GM23338 (cell line): ENCODE measurements around the gene ADCYAP1R1. TPM values are rescaled to one million over a fixed set of nuclear protein-coding genes. Genes with fewer than 3 reads are reported as not detected.

Experiments
- ATAC-seq: fragments of 200-7000 bp; cut with Tn5 transposase; 3 replicates; pipeline ENCODE4 v1.9.1; 2020
- DNase-seq: peaks from one replicate; pipeline ENCODE4 v3.0.0-alpha.2; 2015; ENCODE audit warnings: low spot score
- H2AFZ ChIP-seq: fragments of 200-600 bp; sonication (generic); 2 replicates; pipeline ENCODE4 v1.8.0; 2016; ENCODE audit warnings: antibody characterized with exemption, mild to moderate bottlenecking, moderate library complexity
- H3F3A ChIP-seq: fragments of 200-600 bp; sonication (generic); replicated peaks from 2 replicates; pipeline ENCODE4 v1.8.0; 2017; ENCODE audit warnings: antibody characterized with exemption, mixed run types, low read depth
- H3K27ac ChIP-seq: fragments of 200-600 bp; sonication (generic); 2 replicates; pipeline ENCODE4 v1.6.1; 2016; ENCODE audit warnings: low read depth
- H3K27me3 ChIP-seq: fragments of 200-600 bp; sonication (generic); 2 replicates; pipeline ENCODE4 v1.8.0; 2016; ENCODE audit warnings: mild to moderate bottlenecking, mixed run types, moderate library complexity; ENCODE audit not compliant: insufficient read depth
- H3K36me3 ChIP-seq: fragments of 200-600 bp; sonication (generic); 2 replicates; pipeline ENCODE4 v1.8.0; 2016; ENCODE audit warnings: mild to moderate bottlenecking; ENCODE audit not compliant: insufficient read depth
- H3K4me1 ChIP-seq: fragments of 200-600 bp; sonication (generic); 2 replicates; pipeline ENCODE4 v1.8.0; 2016; ENCODE audit warnings: mild to moderate bottlenecking, moderate library complexity; ENCODE audit not compliant: insufficient read depth
- H3K4me2 ChIP-seq: fragments of 200-600 bp; sonication (generic); 2 replicates; pipeline ENCODE4 v1.7.1; 2017; ENCODE audit warnings: mixed run types
- H3K4me3 ChIP-seq: fragments of 200-600 bp; sonication (generic); 2 replicates; pipeline ENCODE4 v1.6.1; 2016; ENCODE audit warnings: mixed run types
- H3K79me2 ChIP-seq: fragments of 200-600 bp; sonication (generic); replicated peaks from 2 replicates; pipeline ENCODE4 v1.8.0; 2017; ENCODE audit warnings: mild to moderate bottlenecking; ENCODE audit not compliant: insufficient read depth
- H3K9me2 ChIP-seq: fragments of 200-600 bp; sonication (generic); 2 replicates; pipeline ENCODE4 v1.8.0; 2017; ENCODE audit not compliant: insufficient read depth
- H4K20me1 ChIP-seq: fragments of 200-600 bp; sonication (generic); replicated peaks from 2 replicates; pipeline ENCODE4 v1.8.0; 2017; ENCODE audit warnings: mild to moderate bottlenecking; ENCODE audit not compliant: insufficient read depth
- H3K27ac Mint-ChIP-seq: 2 replicates; pipeline ENCODE4 v1.8.0; 2020; ENCODE audit warnings: inconsistent platforms, mild to moderate bottlenecking, moderate library complexity, mixed read lengths
- H3K27me3 Mint-ChIP-seq: 3 replicates; pipeline ENCODE4 v1.8.0; 2022; ENCODE audit warnings: low read depth, mild to moderate bottlenecking, moderate library complexity, mixed read lengths, inconsistent platforms; ENCODE audit not compliant: insufficient read depth, poor library complexity
- H3K36me3 Mint-ChIP-seq: 3 replicates; pipeline ENCODE4 v1.8.0; 2021; ENCODE audit warnings: low read depth, mild to moderate bottlenecking, inconsistent platforms, moderate library complexity, mixed read lengths
- H3K4me1 Mint-ChIP-seq: 3 replicates; pipeline ENCODE4 v1.8.0; 2020; ENCODE audit warnings: mild to moderate bottlenecking, inconsistent platforms, mixed read lengths
- H3K4me3 Mint-ChIP-seq: 3 replicates; pipeline ENCODE4 v1.8.0; 2021; ENCODE audit warnings: moderate library complexity, mild to moderate bottlenecking, inconsistent platforms, mixed read lengths
- H3K9me3 Mint-ChIP-seq: 3 replicates; pipeline ENCODE4 v1.8.0; 2020; ENCODE audit warnings: moderate library complexity, mild to moderate bottlenecking, inconsistent platforms, mixed read lengths
- JUNB ChIP-seq: IDR thresholded peaks from one replicate; pipeline ENCODE4 v1.6.1; 2016; ENCODE audit warnings: antibody characterized with exemption; ENCODE audit not compliant: unreplicated experiment
- POLR2AphosphoS5 ChIP-seq: IDR thresholded peaks from 2 replicates; pipeline ENCODE4 v1.6.1; 2016; ENCODE audit warnings: antibody characterized with exemption, low read depth
- STAT1 ChIP-seq: IDR thresholded peaks from one replicate; pipeline ENCODE4 v1.6.1; 2016; ENCODE audit warnings: antibody characterized with exemption; ENCODE audit not compliant: unreplicated experiment
- ZNF331 ChIP-seq: fragments of 250-450 bp; sonication (Bioruptor Pico); IDR thresholded peaks from 2 replicates; pipeline ENCODE4 v1.5.0; 2020; ENCODE audit warnings: low read depth, mild to moderate bottlenecking, moderate library complexity
- polyA plus RNA-seq: library from polyadenylated mRNA; unstranded; fragments of >200 nt; fragmentation: Nextera tagmentation; extraction: Ambion mirVana; gene quantifications from 2 replicates; pipeline ENCODE4 v1.2.1, GENCODE V29; 2016
- total RNA-seq: library from RNA; depleted of rRNA; stranded (reverse); fragments of >200 nt; shearing (Covaris generic); gene quantifications from 2 replicates; pipeline ENCODE4 v1.2.3, GENCODE V29; 2014
- TF ChIP-seq, protein P1 (sequence below): fragments of 250-450 bp; sonication (Bioruptor Pico); IDR thresholded peaks from 2 replicates; pipeline ENCODE4 v1.5.0; 2020; ENCODE audit warnings: mild to moderate bottlenecking, moderate library complexity
- TF ChIP-seq, protein P2 (sequence below), 2 experiments: fragments of 200-600 bp in 1 of 2; sonication (generic) in 1 of 2; conservative IDR thresholded peaks; 2 replicates each; pipeline versions ENCODE4 v1.5.1 to v1.6.1; 2016 to 2017; ENCODE audit warnings: antibody characterized with exemption in 2 of 2, low read depth in 2 of 2, mild to moderate bottlenecking in 2 of 2, moderate library complexity in 1 of 2

The ADCYAP1R1 gene
- total and polyA plus RNA-seq, 2 experiments from 2014 or later: 1.8 to 10.6 TPM

DNA sequence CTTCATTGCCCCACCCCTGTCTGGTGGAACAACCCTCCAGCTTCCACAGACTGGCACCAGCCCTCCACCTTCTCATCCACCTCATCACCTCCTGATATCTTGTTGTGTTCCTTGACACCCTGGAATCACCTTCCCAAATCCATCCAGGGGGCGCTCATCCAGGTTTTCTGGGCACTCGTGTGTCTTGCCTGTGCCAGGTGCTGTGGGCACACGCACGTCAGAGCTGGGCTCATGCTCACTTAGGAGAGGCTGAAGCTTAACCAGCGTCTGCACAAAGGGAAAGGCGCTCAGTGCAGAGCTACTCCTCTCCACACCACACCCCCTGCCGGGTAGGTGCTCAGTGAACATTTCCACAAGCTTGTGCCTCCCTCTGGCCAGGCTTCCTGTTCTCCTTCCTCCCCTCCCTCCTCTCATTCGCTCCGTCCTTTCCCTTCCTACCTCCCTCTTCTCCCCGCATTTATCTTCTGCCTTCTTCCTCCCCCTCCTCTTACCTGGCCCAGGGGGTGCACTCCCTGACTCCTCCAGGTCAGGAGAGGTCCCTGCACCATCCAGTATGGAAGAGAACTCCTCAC is 4.8 kb downstream of the ADCYAP1R1 start:
- Mint-ChIP-seq H3K4me3 (no peak overlapping the region), H3K36me3 (no peaks in the 10 kb centered on the region), H3K27me3 (peaks cover 32% of the 10 kb centered on the region), H3K9me3 (no peaks in the 10 kb centered on the region), H3K4me1 (peaks cover 34% of the 10 kb centered on the region), H3K27ac (no peak overlapping the region)
- Histone ChIP-seq H3K9me2 (no peaks in the 10 kb centered on the region), H3K27ac (no peak overlapping the region), H3K4me1 (peaks cover 10% of the 10 kb centered on the region), H3K36me3 (no peaks in the 10 kb centered on the region), H4K20me1 (0 out of 2 replicates have a peak, but pooled peaks cover 3% of the 10 kb centered on the region), H3K4me3 (no peak overlapping the region), H3K27me3 (peaks cover 18% of the 10 kb centered on the region), H3F3A (no peaks in the 10 kb centered on the region), H2AFZ (no peak overlapping the region), H3K4me2 (no peak overlapping the region), H3K79me2 (no peaks in the 10 kb centered on the region; the same call in 1 of the 2 replicates)
- ATAC-seq (no peak), DNase-seq (peak; percentile 64)
- TF ChIP-seq, protein P1, sequence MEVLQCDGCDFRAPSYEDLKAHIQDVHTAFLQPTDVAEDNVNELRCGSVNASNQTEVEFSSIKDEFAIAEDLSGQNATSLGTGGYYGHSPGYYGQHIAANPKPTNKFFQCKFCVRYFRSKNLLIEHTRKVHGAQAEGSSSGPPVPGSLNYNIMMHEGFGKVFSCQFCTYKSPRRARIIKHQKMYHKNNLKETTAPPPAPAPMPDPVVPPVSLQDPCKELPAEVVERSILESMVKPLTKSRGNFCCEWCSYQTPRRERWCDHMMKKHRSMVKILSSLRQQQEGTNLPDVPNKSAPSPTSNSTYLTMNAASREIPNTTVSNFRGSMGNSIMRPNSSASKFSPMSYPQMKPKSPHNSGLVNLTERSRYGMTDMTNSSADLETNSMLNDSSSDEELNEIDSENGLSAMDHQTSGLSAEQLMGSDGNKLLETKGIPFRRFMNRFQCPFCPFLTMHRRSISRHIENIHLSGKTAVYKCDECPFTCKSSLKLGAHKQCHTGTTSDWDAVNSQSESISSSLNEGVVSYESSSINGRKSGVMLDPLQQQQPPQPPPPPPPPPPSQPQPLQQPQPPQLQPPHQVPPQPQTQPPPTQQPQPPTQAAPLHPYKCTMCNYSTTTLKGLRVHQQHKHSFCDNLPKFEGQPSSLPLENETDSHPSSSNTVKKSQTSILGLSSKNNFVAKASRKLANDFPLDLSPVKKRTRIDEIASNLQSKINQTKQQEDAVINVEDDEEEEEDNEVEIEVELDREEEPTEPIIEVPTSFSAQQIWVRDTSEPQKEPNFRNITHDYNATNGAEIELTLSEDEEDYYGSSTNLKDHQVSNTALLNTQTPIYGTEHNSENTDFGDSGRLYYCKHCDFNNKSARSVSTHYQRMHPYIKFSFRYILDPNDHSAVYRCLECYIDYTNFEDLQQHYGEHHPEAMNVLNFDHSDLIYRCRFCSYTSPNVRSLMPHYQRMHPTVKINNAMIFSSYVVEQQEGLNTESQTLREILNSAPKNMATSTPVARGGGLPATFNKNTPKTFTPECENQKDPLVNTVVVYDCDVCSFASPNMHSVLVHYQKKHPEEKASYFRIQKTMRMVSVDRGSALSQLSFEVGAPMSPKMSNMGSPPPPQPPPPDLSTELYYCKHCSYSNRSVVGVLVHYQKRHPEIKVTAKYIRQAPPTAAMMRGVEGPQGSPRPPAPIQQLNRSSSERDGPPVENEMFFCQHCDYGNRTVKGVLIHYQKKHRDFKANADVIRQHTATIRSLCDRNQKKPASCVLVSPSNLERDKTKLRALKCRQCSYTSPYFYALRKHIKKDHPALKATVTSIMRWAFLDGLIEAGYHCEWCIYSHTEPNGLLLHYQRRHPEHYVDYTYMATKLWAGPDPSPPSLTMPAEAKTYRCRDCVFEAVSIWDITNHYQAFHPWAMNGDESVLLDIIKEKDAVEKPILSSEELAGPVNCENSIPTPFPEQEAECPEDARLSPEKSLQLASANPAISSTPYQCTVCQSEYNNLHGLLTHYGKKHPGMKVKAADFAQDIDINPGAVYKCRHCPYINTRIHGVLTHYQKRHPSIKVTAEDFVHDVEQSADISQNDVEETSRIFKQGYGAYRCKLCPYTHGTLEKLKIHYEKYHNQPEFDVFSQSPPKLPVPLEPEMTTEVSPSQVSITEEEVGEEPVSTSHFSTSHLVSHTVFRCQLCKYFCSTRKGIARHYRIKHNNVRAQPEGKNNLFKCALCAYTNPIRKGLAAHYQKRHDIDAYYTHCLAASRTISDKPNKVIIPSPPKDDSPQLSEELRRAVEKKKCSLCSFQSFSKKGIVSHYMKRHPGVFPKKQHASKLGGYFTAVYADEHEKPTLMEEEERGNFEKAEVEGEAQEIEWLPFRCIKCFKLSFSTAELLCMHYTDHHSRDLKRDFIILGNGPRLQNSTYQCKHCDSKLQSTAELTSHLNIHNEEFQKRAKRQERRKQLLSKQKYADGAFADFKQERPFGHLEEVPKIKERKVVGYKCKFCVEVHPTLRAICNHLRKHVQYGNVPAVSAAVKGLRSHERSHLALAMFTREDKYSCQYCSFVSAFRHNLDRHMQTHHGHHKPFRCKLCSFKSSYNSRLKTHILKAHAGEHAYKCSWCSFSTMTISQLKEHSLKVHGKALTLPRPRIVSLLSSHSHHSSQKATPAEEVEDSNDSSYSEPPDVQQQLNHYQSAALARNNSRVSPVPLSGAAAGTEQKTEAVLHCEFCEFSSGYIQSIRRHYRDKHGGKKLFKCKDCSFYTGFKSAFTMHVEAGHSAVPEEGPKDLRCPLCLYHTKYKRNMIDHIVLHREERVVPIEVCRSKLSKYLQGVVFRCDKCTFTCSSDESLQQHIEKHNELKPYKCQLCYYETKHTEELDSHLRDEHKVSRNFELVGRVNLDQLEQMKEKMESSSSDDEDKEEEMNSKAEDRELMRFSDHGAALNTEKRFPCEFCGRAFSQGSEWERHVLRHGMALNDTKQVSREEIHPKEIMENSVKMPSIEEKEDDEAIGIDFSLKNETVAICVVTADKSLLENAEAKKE: no peak
- TF ChIP-seq ZNF331 (no peak), JUNB (no peak), POLR2AphosphoS5 (no peak), STAT1 (no peak)
- TF ChIP-seq, protein P2, sequence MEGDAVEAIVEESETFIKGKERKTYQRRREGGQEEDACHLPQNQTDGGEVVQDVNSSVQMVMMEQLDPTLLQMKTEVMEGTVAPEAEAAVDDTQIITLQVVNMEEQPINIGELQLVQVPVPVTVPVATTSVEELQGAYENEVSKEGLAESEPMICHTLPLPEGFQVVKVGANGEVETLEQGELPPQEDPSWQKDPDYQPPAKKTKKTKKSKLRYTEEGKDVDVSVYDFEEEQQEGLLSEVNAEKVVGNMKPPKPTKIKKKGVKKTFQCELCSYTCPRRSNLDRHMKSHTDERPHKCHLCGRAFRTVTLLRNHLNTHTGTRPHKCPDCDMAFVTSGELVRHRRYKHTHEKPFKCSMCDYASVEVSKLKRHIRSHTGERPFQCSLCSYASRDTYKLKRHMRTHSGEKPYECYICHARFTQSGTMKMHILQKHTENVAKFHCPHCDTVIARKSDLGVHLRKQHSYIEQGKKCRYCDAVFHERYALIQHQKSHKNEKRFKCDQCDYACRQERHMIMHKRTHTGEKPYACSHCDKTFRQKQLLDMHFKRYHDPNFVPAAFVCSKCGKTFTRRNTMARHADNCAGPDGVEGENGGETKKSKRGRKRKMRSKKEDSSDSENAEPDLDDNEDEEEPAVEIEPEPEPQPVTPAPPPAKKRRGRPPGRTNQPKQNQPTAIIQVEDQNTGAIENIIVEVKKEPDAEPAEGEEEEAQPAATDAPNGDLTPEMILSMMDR (conservative IDR thresholded peaks at IDR 0.05; ENCODE audit: low read depth in 2 of 2): peak; percentile 55 to 59
